ENCODE measurements around the gene BAZ2A. TPM values are rescaled to one million over a fixed set of nuclear protein-coding genes. Genes with fewer than 3 reads are reported as not detected.
A peak's percentile ranks its signal among the peaks of the same experiment; 100 is the strongest.

BAZ2A gene
- total RNA-seq, 2 experiments from 2014 or later = 121 to 126 TPM

DNA sequence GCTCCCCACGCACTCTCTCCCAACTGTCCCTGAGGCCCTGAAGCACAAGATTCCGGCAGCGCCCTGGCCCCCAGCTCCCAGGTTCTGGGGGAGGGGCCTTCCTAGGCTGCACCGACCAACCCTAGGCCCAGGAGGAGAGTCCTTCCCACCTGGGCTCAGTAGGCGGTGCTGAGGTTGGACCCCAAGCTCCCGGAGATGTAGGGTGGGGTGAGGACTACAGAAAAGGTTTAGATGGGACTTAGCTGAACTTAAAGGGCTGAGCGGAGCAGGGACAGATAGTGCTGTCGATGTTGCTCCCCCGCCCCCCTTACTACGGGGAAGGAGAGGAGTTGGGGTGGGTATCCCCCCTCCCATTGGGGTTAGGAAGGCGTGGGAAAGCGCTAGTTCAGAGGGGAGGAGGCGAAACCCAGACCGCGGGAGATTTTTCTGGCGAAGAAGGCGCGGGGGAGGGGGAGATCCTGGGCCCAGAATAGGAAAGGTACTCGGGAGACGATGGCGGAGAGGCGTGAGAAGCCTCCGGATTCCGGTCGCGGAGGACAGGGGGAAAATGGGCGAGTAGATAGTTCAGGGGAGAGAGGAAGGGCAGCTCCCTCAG lies 4.2 kb upstream of the BAZ2A start:
- ChIA-PET CTCF (interaction anchor here (0.6 to 3.9 kb wide), 7 partner anchors 8 to 52 kb away, joined by 3 to 80 read pairs (median 18); partner anchors contain the start of genes ATP5F1B and PTGES3), POLR2A (interaction anchor here (1.1 to 5.5 kb wide), 9 partner anchors 12 to 595 kb away, joined by 3 to 103 read pairs (median 6); partner anchors contain the start of genes ATP5F1B, PTGES3, SHMT2 and STAT6)
- H3K27me3 Mint-ChIP-seq = no peaks in the 10 kb centered on the region
- DNase-seq = no peak
- no peaks in the 10 kb centered on the region for H3K9me3 Mint-ChIP-seq
- H3K27ac Mint-ChIP-seq = peak overlapping the region; percentile 66
- peaks cover 35% of the 10 kb centered on the region for H3K36me3 Mint-ChIP-seq (ENCODE audit: low read depth)
- H3K4me3 Mint-ChIP-seq = peak overlapping the region; percentile 96
- peaks cover 68% of the 10 kb centered on the region for H3K4me1 Mint-ChIP-seq

DNA sequence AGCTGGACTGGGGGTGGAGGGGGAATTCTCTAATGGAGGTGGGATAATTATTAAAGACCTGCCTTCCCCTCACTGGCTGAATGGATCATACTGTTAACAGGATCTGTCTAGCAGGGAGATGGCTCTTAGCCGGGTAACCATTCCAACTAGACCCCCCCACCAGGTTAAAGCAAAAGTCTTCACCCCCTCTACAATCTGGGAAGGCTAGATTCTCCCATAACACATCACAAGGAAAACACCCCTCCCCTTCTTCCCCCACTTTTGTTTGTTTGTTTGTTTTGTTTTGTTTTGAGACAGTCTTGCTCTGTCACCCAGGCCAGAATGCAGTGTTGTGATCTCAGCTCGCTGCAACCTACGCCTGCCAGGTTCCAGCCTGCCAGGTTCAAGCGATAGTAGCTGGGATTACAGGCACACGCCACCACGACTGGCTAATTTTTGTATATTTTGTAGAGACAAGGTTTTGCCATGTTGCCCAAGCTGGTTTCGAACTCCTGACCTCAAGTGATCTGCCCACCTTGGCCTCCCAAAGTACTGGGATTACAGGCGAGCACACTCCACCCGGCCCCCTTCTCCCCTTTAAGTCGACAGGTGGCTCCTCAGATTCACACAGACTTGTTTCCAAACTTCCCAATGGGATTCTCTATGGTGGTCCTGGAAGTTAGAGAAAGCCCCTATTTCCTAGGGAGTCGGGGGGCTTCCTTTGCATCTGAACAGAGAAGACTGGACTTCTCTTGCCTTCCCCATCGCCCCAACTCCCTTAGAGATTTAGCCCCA lies 3.5 kb upstream of the BAZ2A start:
- DNase-seq = no peak
- ChIA-PET POLR2A (interaction anchor here (1.1 to 5.5 kb wide), 4 partner anchors 12 to 152 kb away, joined by 3 to 103 read pairs (median 34); partner anchors contain the start of genes ATP5F1B and PTGES3), CTCF (interaction anchor here (0.7 to 3.9 kb wide), 5 partner anchors 9 to 52 kb away, joined by 3 to 80 read pairs (median 3); partner anchors contain the start of gene PTGES3)
- H3K36me3 Mint-ChIP-seq (ENCODE audit: low read depth) = peaks cover 36% of the 10 kb centered on the region
- H3K4me1 Mint-ChIP-seq = peaks cover 67% of the 10 kb centered on the region
- H3K4me3 Mint-ChIP-seq = peak overlapping the region; percentile 96
- H3K27ac Mint-ChIP-seq = peak overlapping the region; percentile 66
- H3K9me3 Mint-ChIP-seq = no peaks in the 10 kb centered on the region
- no peaks in the 10 kb centered on the region for H3K27me3 Mint-ChIP-seq

DNA sequence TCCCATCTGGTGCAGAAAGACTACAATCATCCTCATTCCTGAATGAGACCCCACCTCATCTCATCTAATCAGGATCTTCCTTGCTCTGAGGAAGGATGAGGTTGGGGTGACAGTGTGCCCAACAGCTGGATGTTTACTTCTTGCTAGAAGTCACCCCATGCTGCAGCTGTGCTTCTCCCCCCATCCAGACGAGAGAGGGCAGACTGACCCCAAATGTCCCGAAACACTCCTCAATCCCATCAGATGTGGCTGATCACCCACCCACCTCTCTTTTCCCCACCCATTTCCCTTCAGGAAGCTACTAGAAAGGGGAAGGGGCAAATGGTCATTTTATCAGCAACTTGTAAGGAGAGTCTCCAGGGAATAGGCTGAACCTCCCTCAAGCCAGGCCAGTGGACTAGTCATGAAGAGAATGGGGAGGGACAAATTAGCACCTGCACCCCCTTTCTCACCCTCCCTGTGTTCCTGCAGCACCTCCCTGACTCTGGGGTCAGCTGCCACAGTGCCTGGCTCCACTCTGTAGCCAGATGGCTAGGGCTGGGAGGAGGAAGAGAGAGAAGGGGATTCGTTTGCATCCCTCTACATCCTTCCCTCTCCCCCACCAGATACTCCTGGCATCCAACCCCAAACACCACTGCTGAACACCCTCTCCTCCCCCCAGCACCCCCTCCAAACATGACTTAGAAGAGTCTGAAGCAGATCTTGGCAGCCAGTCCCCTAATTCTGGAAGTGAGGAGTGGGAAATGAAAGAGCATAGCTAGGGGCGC lies 2.8 kb upstream of the BAZ2A start:
- peaks cover 68% of the 10 kb centered on the region for H3K4me1 Mint-ChIP-seq
- H3K36me3 Mint-ChIP-seq (ENCODE audit: low read depth) = peaks cover 34% of the 10 kb centered on the region
- H3K27ac Mint-ChIP-seq = peak overlapping the region; percentile 48
- no peak for DNase-seq
- peak overlapping the region; percentile 96 for H3K4me3 Mint-ChIP-seq
- H3K27me3 Mint-ChIP-seq = no peaks in the 10 kb centered on the region
- ChIA-PET CTCF (interaction anchor here (0.7 kb wide), 1 partner anchor 49 kb away, joined by 3 read pairs; no protein-coding TSS in a partner anchor), POLR2A (interaction anchor here (1.7 to 5.5 kb wide), 2 partner anchors 13 to 151 kb away, joined by 3 to 103 read pairs; partner anchors contain the start of gene ATP5F1B)
- H3K9me3 Mint-ChIP-seq = no peaks in the 10 kb centered on the region

DNA sequence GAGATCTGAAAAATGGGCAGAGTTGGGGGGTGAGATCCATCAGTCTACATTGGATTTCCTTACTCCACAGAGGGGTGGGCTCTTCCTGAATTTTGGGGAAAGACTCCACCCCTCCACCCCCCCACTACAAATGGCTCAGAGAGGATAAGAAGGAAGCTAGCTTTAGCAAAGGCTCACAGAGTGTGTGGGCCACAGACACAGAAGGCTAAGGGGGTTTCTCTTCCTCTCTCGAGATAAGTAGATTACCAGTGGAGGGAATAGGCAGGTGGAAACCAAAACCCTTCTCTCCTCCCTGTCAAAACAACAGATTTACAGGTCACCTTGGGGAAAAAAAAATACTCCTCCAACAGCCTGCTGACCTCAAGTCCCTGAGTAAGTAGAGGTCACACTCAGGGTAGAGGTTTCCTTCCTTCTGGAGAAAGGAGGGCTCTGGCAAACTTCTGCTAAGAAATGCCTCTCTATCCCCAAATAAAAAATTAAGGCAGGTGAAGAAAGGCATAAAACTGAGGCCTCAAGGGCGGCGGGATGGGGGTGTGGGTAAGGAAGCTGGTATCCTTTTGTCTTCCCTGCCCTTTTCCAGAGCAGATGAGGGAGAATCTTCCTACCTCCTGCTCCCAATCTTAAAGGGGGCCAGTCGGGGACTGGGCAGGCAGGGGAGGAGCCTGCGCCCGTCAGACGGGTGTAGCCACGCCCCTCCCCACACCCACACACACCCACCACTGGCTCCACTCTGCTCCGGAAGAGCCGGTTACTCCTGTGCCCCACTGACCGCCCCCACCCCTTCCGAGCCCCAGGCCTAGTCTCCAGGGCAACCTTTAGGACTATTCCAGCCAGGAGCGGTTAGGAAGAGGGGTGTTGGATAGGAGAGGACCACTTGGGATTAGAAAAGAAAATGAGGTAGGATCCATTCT lies 1.9 kb upstream of the BAZ2A start:
- Mint-ChIP-seq H3K9me3 (no peaks in the 10 kb centered on the region), H3K27ac (peak overlapping the region; percentile 48), H3K4me1 (peaks cover 63% of the 10 kb centered on the region), H3K27me3 (no peaks in the 10 kb centered on the region), H3K36me3 (ENCODE audit: low read depth) (peaks cover 27% of the 10 kb centered on the region), H3K4me3 (peak overlapping the region; percentile 48)
- POLR2A ChIA-PET = interaction anchor here (1.2 kb wide), 2 partner anchors 52 to 93 kb away, joined by 3 to 6 read pairs; partner anchors contain the start of gene NACA
- DNase-seq = peak; percentile 67
- CTCF ChIA-PET = no interaction called here

DNA sequence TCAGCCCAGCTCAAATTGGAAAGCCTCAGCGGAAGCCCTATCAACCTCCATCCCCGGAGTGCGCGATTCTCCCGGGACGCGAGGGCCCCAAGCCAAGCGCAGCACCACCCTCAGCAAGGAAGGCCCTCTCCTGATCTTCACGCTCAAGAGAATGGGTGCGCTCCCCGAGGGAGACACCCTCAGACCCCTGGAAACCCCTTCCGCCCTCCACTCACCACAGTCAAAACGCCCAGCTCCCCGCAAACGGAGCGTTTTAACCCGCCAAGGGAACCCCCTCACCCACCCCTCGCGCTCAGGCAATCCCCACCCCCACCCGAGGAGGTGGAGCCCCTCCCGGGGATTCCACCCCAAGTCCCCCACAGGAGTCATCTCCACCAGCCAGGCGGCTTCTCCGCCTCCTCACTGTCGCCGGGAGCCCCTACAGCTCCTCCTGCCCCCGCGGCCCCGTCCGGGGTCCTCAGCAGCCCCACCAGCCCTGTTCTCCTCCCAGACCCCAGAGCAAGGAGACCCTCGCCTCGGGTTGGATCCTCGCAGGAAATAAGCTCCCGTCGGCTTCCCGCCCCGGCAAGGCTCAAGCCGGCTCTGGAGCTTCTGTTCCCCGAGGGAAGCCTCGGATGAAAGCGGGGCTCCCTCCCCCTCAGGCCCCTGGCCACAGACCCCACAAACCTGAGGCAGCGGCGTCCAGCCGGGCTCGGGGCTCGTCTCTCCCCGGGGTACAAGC lies 507 bp downstream of the BAZ2A start:
- CTCF ChIA-PET = interaction anchor here (0.8 to 2.3 kb wide), 12 partner anchors 9 to 610 kb away, joined by 3 to 11 read pairs (median 4); partner anchors contain the start of gene SMARCC2
- POLR2A ChIA-PET = interaction anchor here (0.7 to 3.5 kb wide), 23 partner anchors 8 to 525 kb away, joined by 3 to 71 read pairs (median 5); partner anchors contain the start of genes ATP5F1B, CNPY2, CS and NACA
- Mint-ChIP-seq H3K36me3 (ENCODE audit: low read depth) (peaks cover 38% of the 10 kb centered on the region), H3K4me1 (peaks cover 70% of the 10 kb centered on the region), H3K27ac (peak overlapping the region; percentile 86), H3K4me3 (peak overlapping the region; percentile 92), H3K9me3 (no peaks in the 10 kb centered on the region), H3K27me3 (no peaks in the 10 kb centered on the region)
- peak; percentile 41 for DNase-seq

DNA sequence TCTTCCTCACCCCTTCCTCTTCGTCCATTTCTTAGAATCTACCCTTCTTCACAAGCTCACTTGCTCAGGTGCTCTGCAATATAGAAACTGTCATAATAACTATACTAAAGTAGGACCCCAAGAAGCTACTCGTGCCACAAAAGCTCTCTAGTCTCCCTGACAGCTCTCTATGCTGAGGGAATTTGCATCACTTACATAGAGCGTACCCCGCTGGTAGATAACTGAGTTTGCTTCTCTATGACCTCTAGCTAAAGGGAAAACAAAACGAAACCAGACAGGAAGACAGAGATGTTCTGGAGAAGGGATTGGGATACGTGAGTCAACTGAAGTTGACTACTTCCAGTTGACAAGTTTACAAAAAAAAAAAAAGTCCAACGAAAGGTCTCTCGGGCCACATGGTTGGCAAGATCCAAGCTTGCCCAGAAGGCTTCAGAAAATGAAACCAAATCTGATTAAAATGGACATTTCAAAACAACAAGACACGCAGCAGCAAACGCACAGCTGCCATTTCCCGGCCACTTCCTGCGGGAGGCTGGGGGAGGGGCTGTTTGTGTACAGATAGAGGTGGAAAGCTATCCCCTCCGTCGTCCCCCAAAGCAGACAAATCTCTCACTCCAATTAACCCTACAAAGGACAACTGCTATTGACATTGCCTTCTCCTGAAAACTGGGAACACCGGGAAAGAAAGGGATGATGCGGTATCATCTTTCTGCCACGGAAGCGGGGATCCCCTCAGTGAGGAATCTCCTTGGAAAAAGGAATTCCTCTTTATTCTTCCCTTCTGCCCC lies 1.3 kb downstream of the BAZ2A start:
- DNase-seq = peak; percentile 76
- Mint-ChIP-seq H3K4me3 (peak overlapping the region; percentile 92), H3K27me3 (no peaks in the 10 kb centered on the region), H3K36me3 (ENCODE audit: low read depth) (peaks cover 44% of the 10 kb centered on the region), H3K4me1 (peaks cover 68% of the 10 kb centered on the region), H3K9me3 (no peaks in the 10 kb centered on the region), H3K27ac (peak overlapping the region; percentile 86)
- ChIA-PET CTCF (interaction anchor here (0.7 to 9.2 kb wide), 18 partner anchors 7 to 484 kb away, joined by 3 to 80 read pairs (median 4); partner anchors contain the start of genes ATP5F1B and SMARCC2), POLR2A (interaction anchor here (0.6 to 3.5 kb wide), 29 partner anchors 7 to 525 kb away, joined by 3 to 71 read pairs (median 4); partner anchors contain the start of genes ATP5F1B, CNPY2, NACA and PA2G4)

DNA sequence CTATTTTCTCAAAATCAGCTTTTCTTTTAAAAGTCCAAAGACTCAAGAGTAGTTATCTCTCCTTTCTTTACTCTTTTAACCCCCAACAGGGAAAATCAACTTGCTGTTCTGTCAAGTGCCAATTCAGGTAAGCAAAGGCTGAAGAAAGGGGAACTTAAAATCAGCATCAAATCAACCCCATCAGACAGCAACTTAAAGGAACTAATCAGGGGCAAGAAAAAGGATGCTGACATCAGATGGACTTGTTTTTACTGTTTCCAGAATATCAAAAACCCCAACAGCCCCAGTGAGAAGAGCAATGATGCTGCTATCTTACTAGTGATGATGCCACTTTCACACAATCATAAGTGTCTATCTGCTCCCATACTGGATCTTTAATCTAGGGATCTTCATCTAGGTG lies 3.4 kb downstream of the BAZ2A start:
- no peak for DNase-seq
- Mint-ChIP-seq H3K36me3 (ENCODE audit: low read depth) (peaks cover 55% of the 10 kb centered on the region), H3K27me3 (no peaks in the 10 kb centered on the region), H3K27ac (peak overlapping the region; percentile 11), H3K9me3 (no peaks in the 10 kb centered on the region), H3K4me1 (peaks cover 57% of the 10 kb centered on the region), H3K4me3 (no peak overlapping the region)
- CTCF ChIA-PET = interaction anchor here (1.1 to 9.2 kb wide), 2 partner anchors 9 to 113 kb away, joined by 4 to 80 read pairs; no protein-coding TSS in a partner anchor
- POLR2A ChIA-PET = interaction anchor here (0.6 to 3.1 kb wide), 4 partner anchors 10 to 110 kb away, joined by 3 to 17 read pairs (median 4); no protein-coding TSS in a partner anchor

DNA sequence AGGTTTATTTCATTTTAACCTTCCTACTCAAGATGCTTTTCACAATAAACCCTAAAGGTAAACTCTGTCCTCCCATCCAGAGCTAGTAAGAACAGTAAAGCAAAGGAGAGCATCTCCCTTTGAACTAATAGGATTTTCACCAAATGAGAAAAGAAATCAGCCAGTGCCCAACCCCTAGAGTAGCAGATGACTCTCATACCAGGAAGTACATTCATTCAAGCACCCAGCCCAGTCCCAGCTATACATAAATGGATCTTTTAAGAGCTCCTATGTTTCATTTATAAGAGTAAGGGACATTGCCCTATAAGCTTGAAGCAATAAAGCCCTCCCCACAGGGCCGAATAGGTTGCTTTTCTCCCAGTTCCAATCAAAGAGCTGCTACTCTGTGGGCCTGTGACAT lies 7.6 kb downstream of the BAZ2A start:
- Mint-ChIP-seq H3K27me3 (no peaks in the 10 kb centered on the region), H3K4me1 (peaks cover 31% of the 10 kb centered on the region), H3K9me3 (no peaks in the 10 kb centered on the region), H3K36me3 (ENCODE audit: low read depth) (peaks cover 55% of the 10 kb centered on the region), H3K27ac (no peak overlapping the region), H3K4me3 (no peak overlapping the region)
- ChIA-PET CTCF (interaction anchor here (9.2 kb wide), 1 partner anchor 13 kb away, joined by 80 read pairs; no protein-coding TSS in a partner anchor), POLR2A (interaction anchor here (1.0 to 2.1 kb wide), 2 partner anchors 13 to 490 kb away, joined by 3 to 6 read pairs; no protein-coding TSS in a partner anchor)
- no peak for DNase-seq

DNA sequence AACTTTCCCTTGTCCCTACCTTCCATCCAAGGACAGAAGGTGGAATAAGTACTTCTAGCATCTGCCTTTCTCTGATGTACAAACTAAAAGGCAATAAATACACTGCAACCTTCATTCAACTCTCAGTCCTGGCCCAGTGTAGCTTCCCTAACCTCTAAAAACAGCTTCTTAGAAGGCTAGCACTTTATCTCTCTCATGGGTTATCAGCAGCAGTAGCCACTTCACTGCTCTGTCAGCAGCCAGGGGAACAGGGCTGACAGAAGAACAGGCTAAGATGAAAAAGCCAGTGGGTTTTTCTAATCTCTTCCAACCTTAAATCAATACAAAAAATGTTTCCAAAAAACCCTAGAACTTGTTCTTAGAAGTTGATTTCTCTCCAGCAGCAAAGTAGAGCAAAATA lies 13.2 kb downstream of the BAZ2A start:
- no peak overlapping the region for H3K4me3 Mint-ChIP-seq
- H3K27ac Mint-ChIP-seq = no peak overlapping the region
- ChIA-PET POLR2A (interaction anchor here (1.6 kb wide), 1 partner anchor 12 kb away, joined by 4 read pairs; no protein-coding TSS in a partner anchor), CTCF (interaction anchor here (1.3 kb wide), 1 partner anchor 20 kb away, joined by 3 read pairs; no protein-coding TSS in a partner anchor)
- H3K9me3 Mint-ChIP-seq = no peaks in the 10 kb centered on the region
- DNase-seq = no peak
- no peaks in the 10 kb centered on the region for H3K27me3 Mint-ChIP-seq
- no peaks in the 10 kb centered on the region for H3K4me1 Mint-ChIP-seq
- H3K36me3 Mint-ChIP-seq (ENCODE audit: low read depth) = peaks cover 76% of the 10 kb centered on the region

DNA sequence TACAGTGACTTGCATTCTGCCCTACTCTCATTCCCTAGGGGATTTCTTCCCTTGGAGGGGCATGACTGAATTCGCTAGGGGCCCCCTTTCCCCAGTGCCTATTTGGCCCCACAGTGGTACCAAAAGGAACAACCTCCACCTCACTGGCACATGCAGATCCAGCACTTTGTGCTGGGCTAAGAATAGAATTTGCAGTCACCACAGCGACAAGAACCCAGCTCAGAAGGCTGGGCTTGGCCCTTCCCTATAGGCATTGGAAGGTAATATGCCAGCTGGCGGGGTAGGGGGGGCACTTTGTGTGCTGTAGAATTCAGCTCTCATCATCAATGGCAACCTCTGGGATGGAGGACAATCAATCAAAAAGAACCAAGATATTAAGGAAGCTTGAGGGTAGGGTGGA lies 13.9 kb downstream of the BAZ2A start:
- ChIA-PET POLR2A (interaction anchor here (1.6 kb wide), 1 partner anchor 13 kb away, joined by 4 read pairs; no protein-coding TSS in a partner anchor), CTCF (no interaction called here)
- no peak for DNase-seq
- Mint-ChIP-seq H3K4me3 (no peak overlapping the region), H3K36me3 (ENCODE audit: low read depth) (peaks cover 83% of the 10 kb centered on the region), H3K4me1 (no peaks in the 10 kb centered on the region), H3K27me3 (no peaks in the 10 kb centered on the region), H3K9me3 (no peaks in the 10 kb centered on the region), H3K27ac (no peak overlapping the region)
